GM21576 (cell line): ENCODE results near the gene KPNA3.
A peak's percentile ranks its signal among the peaks of the same experiment; 100 is the strongest.
"Not testable (repeated sequence)": the region's sequence is repeated elsewhere in the genome, so short reads cannot be mapped to it uniquely, and the experiment has no call there.

Source experiments
- ATAC-seq: cut with Tn5 transposase; IDR thresholded peaks from one replicate; pipeline ENCODE4 v1.9.1; 2021; ENCODE audit warnings: mild to moderate bottlenecking, moderate library complexity; ENCODE audit not compliant: unreplicated experiment

Gene KPNA3

GRCh38 chr13:49792550-49793324 is at the start of gene KPNA3:
TSS of gene KPNA3 (minus strand) at chr13:49792682. CDS start at chr13:49792506, 176 bp downstream.
- peak; percentile 86 for ATAC-seq

GRCh38 chr13:49841964-49842363 is 49.5 kb upstream of the KPNA3 start:
- no peak for ATAC-seq

GRCh38 chr13:49840675-49841074 is 48.2 kb upstream of the KPNA3 start:
- no peak for ATAC-seq

- ATAC-seq: no peak
Observed at GRCh38 chr13:49840266-49840665, 47.8 kb upstream of the KPNA3 start.

GRCh38 chr13:49838989-49839388 is 46.5 kb upstream of the KPNA3 start:
- ATAC-seq: no peak

GRCh38 chr13:49836516-49836915 is 44.0 kb upstream of the KPNA3 start:
- ATAC-seq: no peak

- no peak for ATAC-seq
Observed at GRCh38 chr13:49833402-49833801, 40.9 kb upstream of the KPNA3 start.

- no peak for ATAC-seq
Observed at GRCh38 chr13:49831455-49831854, 39.0 kb upstream of the KPNA3 start.

- ATAC-seq: no peak
Observed at GRCh38 chr13:49830721-49831120, 38.2 kb upstream of the KPNA3 start.

GRCh38 chr13:49829715-49830114 is 37.2 kb upstream of the KPNA3 start:
- ATAC-seq: no peak

- ATAC-seq: no peak
Observed at GRCh38 chr13:49828453-49828852, 36.0 kb upstream of the KPNA3 start.

GRCh38 chr13:49827891-49828290 is 35.4 kb upstream of the KPNA3 start:
- no peak for ATAC-seq

- ATAC-seq: no peak
Observed at GRCh38 chr13:49827336-49827735, 34.9 kb upstream of the KPNA3 start.

- ATAC-seq: no peak
Observed at GRCh38 chr13:49821216-49822009, 28.9 kb upstream of the KPNA3 start.

GRCh38 chr13:49820591-49821215 is 28.2 kb upstream of the KPNA3 start:
- no peak for ATAC-seq

GRCh38 chr13:49816047-49816446 is 23.6 kb upstream of the KPNA3 start:
- ATAC-seq: not testable (repeated sequence)

GRCh38 chr13:49814551-49815270 is 22.2 kb upstream of the KPNA3 start:
- ATAC-seq: no peak

- no peak for ATAC-seq
Observed at GRCh38 chr13:49812812-49813211, 20.3 kb upstream of the KPNA3 start.

- ATAC-seq: no peak
Observed at GRCh38 chr13:49811527-49811908, 19.0 kb upstream of the KPNA3 start.

GRCh38 chr13:49810567-49811526 is 18.4 kb upstream of the KPNA3 start:
- no peak for ATAC-seq
